Neural cell (in vitro differentiated cells): Measurements from ENCODE around the gene TRMT1. TPM values are rescaled to one million over a fixed set of nuclear protein-coding genes. Genes with fewer than 3 reads are reported as not detected.

Source experiments
- H2AFZ ChIP-seq: fragments of 200-600, 300-800 bp; sonication (generic), shearing (Covaris generic); 2 replicates; pipeline ENCODE4 v1.6.0; 2014; ENCODE audit warnings: low read depth, mild to moderate bottlenecking, antibody characterized with exemption, low read length, moderate library complexity
- H3F3A ChIP-seq: fragments of 200-600 bp; shearing (Covaris generic); 2 replicates; pipeline ENCODE4 v1.6.1; 2016; ENCODE audit warnings: mild to moderate bottlenecking, moderate library complexity, mixed read lengths, antibody characterized with exemption, low read length; ENCODE audit not compliant: insufficient read depth, poor library complexity, severe bottlenecking
- H3K27ac ChIP-seq: fragments of 200-600, 300-800 bp; sonication (generic), shearing (Covaris generic); 2 replicates; pipeline ENCODE4 v1.5.1; 2014; ENCODE audit warnings: mild to moderate bottlenecking, low read length, moderate library complexity
- H3K27me3 ChIP-seq: fragments of 300-800, 200-600 bp; sonication (generic), shearing (Covaris generic); 2 replicates; pipeline ENCODE4 v1.6.0; 2014; ENCODE audit warnings: mild to moderate bottlenecking, low read depth, low read length, moderate library complexity; ENCODE audit not compliant: insufficient read depth
- H3K36me3 ChIP-seq: fragments of 300-800, 200-600 bp; sonication (generic), shearing (Covaris generic); 2 replicates; pipeline ENCODE4 v1.5.1; 2014; ENCODE audit warnings: mild to moderate bottlenecking, antibody characterized with exemption, low read length, moderate library complexity; ENCODE audit not compliant: insufficient read depth
- H3K4me2 ChIP-seq: fragments of 300-800, 200-600 bp; sonication (generic), shearing (Covaris generic); 2 replicates; pipeline ENCODE4 v1.6.0; 2014; ENCODE audit warnings: mild to moderate bottlenecking, low read length
- H3K4me3 ChIP-seq: fragments of 300-800, 200-600 bp; sonication (generic), shearing (Covaris generic); 2 replicates; pipeline ENCODE4 v1.5.1; 2014; ENCODE audit warnings: mild to moderate bottlenecking, low read length, moderate library complexity
- H3K79me2 ChIP-seq: fragments of 200-600 bp; shearing (Covaris generic); replicated peaks from 2 replicates; pipeline ENCODE4 v1.6.0; 2014; ENCODE audit warnings: mild to moderate bottlenecking, low read length, moderate library complexity; ENCODE audit not compliant: insufficient read depth
- H3K9ac ChIP-seq: fragments of 300-800, 200-600 bp; sonication (generic), shearing (Covaris generic); 2 replicates; pipeline ENCODE4 v1.6.1; 2016; ENCODE audit warnings: mild to moderate bottlenecking, low read length, mixed read lengths
- H3K9me2 ChIP-seq: fragments of 200-600 bp; shearing (Covaris generic); 2 replicates; pipeline ENCODE4 v1.6.1; 2016; ENCODE audit warnings: mild to moderate bottlenecking, low read length, mixed read lengths; ENCODE audit not compliant: insufficient read depth
- H3K9me3 ChIP-seq: fragments of 200-600, 300-800 bp; sonication (generic), shearing (Covaris generic); 2 replicates; pipeline ENCODE4 v1.6.1; 2016; ENCODE audit warnings: mild to moderate bottlenecking, mixed run types, low read length, moderate library complexity, mixed read lengths
- H4K20me1 ChIP-seq: fragments of 200-600 bp; shearing (Covaris generic); 2 replicates; pipeline ENCODE4 v1.6.1; 2016; ENCODE audit warnings: mild to moderate bottlenecking, mixed run types; ENCODE audit not compliant: insufficient read depth
- EP300 ChIP-seq: fragments of 450-650 bp; conservative IDR thresholded peaks from 2 replicates; pipeline ENCODE4 v1.6.1; 2014; ENCODE audit warnings: antibody characterized with exemption, mild to moderate bottlenecking, moderate library complexity; ENCODE audit not compliant: poor library complexity, severe bottlenecking
- EZH2 ChIP-seq: fragments of 200-600, 300-800 bp; shearing (Covaris generic), sonication (generic); IDR thresholded peaks from 2 replicates; pipeline ENCODE4 v1.6.1; 2014; ENCODE audit warnings: antibody characterized with exemption, low read length, borderline replicate concordance, mild to moderate bottlenecking; ENCODE audit not compliant: insufficient read depth, poor library complexity, severe bottlenecking
- MXI1 ChIP-seq: fragments of 450-650 bp; conservative IDR thresholded peaks from 2 replicates; pipeline ENCODE4 v1.6.1; 2014; ENCODE audit warnings: antibody characterized with exemption, mild to moderate bottlenecking; ENCODE audit not compliant: poor library complexity, severe bottlenecking
- POLR2AphosphoS5 ChIP-seq: IDR thresholded peaks from 2 replicates; pipeline ENCODE4 v1.6.1; 2012
- RAD21 ChIP-seq: fragments of 450-650 bp; conservative IDR thresholded peaks from 2 replicates; pipeline ENCODE4 v1.6.1; 2014; ENCODE audit warnings: antibody characterized with exemption, mild to moderate bottlenecking, moderate library complexity
- SMC3 ChIP-seq: fragments of 450-650 bp; conservative IDR thresholded peaks from 2 replicates; pipeline ENCODE4 v1.6.1; 2014; ENCODE audit warnings: antibody characterized with exemption, mild to moderate bottlenecking, moderate library complexity; ENCODE audit not compliant: poor library complexity
- TAF1 ChIP-seq: IDR thresholded peaks from 2 replicates; pipeline ENCODE4 v1.6.1; 2012; ENCODE audit warnings: low read depth
- polyA plus RNA-seq: library from polyadenylated mRNA; depleted of rRNA; stranded (reverse); fragments of >200 nt; gene quantifications from 2 replicates; pipeline ENCODE4 v1.2.3, GENCODE V29; 2014
- TF ChIP-seq, protein P1 (sequence below): fragments of 450-650 bp; IDR thresholded peaks from 2 replicates; pipeline ENCODE4 v1.5.1; 2014; ENCODE audit warnings: antibody characterized with exemption, mild to moderate bottlenecking, moderate library complexity; ENCODE audit not compliant: poor library complexity, severe bottlenecking
- TF ChIP-seq, protein P2 (sequence below): IDR thresholded peaks from 2 replicates; pipeline ENCODE4 v1.6.1; 2012; ENCODE audit warnings: borderline replicate concordance

TRMT1 gene
- polyA plus RNA-seq, 1 donor from 2014 or later, result 94.4 TPM

- H3K27me3 ChIP-seq, result peaks cover 54% of the 10 kb centered on the region
- H3K36me3 ChIP-seq, result no peaks in the 10 kb centered on the region
- no peak overlapping the region for H3K27ac ChIP-seq
- no peak overlapping the region for H3K9ac ChIP-seq
- no peaks in the 10 kb centered on the region for H3K9me3 ChIP-seq
- H3F3A ChIP-seq, result no peaks in the 10 kb centered on the region
- H3K79me2 ChIP-seq, result no peaks in the 10 kb centered on the region
- H3K4me2 ChIP-seq, result no peak overlapping the region
- H4K20me1 ChIP-seq, result no peaks in the 10 kb centered on the region
- no peak overlapping the region for H3K4me3 ChIP-seq
- H2AFZ ChIP-seq, result no peak overlapping the region
- TF ChIP-seq EP300, result no peak
- TF ChIP-seq, protein P1, sequence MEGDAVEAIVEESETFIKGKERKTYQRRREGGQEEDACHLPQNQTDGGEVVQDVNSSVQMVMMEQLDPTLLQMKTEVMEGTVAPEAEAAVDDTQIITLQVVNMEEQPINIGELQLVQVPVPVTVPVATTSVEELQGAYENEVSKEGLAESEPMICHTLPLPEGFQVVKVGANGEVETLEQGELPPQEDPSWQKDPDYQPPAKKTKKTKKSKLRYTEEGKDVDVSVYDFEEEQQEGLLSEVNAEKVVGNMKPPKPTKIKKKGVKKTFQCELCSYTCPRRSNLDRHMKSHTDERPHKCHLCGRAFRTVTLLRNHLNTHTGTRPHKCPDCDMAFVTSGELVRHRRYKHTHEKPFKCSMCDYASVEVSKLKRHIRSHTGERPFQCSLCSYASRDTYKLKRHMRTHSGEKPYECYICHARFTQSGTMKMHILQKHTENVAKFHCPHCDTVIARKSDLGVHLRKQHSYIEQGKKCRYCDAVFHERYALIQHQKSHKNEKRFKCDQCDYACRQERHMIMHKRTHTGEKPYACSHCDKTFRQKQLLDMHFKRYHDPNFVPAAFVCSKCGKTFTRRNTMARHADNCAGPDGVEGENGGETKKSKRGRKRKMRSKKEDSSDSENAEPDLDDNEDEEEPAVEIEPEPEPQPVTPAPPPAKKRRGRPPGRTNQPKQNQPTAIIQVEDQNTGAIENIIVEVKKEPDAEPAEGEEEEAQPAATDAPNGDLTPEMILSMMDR, result no peak
- TF ChIP-seq, protein P2, sequence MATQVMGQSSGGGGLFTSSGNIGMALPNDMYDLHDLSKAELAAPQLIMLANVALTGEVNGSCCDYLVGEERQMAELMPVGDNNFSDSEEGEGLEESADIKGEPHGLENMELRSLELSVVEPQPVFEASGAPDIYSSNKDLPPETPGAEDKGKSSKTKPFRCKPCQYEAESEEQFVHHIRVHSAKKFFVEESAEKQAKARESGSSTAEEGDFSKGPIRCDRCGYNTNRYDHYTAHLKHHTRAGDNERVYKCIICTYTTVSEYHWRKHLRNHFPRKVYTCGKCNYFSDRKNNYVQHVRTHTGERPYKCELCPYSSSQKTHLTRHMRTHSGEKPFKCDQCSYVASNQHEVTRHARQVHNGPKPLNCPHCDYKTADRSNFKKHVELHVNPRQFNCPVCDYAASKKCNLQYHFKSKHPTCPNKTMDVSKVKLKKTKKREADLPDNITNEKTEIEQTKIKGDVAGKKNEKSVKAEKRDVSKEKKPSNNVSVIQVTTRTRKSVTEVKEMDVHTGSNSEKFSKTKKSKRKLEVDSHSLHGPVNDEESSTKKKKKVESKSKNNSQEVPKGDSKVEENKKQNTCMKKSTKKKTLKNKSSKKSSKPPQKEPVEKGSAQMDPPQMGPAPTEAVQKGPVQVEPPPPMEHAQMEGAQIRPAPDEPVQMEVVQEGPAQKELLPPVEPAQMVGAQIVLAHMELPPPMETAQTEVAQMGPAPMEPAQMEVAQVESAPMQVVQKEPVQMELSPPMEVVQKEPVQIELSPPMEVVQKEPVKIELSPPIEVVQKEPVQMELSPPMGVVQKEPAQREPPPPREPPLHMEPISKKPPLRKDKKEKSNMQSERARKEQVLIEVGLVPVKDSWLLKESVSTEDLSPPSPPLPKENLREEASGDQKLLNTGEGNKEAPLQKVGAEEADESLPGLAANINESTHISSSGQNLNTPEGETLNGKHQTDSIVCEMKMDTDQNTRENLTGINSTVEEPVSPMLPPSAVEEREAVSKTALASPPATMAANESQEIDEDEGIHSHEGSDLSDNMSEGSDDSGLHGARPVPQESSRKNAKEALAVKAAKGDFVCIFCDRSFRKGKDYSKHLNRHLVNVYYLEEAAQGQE, result no peak
- TF ChIP-seq SMC3, result no peak
- TF ChIP-seq EZH2, result no peak
- no peak for TF ChIP-seq MXI1
- no peak for TF ChIP-seq RAD21
- no peak for TF ChIP-seq TAF1
- H3K9me2 ChIP-seq, result no peaks in the 10 kb centered on the region
These were observed 14.2 kb downstream of the TRMT1 start for GRCh38 chr19:13102416-13102665.

GRCh38 chr19:13101590-13102415 is 14.7 kb downstream of the TRMT1 start:
- H3K4me2 ChIP-seq, result no peak overlapping the region
- H3K27ac ChIP-seq, result no peak overlapping the region
- no peaks in the 10 kb centered on the region for H3K9me2 ChIP-seq
- no peak overlapping the region for H2AFZ ChIP-seq
- H3K9me3 ChIP-seq, result no peaks in the 10 kb centered on the region
- H3K4me3 ChIP-seq, result no peak overlapping the region
- no peak overlapping the region for H3K9ac ChIP-seq
- no peaks in the 10 kb centered on the region for H3K36me3 ChIP-seq
- H3K27me3 ChIP-seq, result peaks cover 60% of the 10 kb centered on the region
- H3K79me2 ChIP-seq, result no peaks in the 10 kb centered on the region
- H4K20me1 ChIP-seq, result no peaks in the 10 kb centered on the region
- no peaks in the 10 kb centered on the region for H3F3A ChIP-seq
- no peak for TF ChIP-seq POLR2AphosphoS5
- no peak for TF ChIP-seq SMC3
- no peak for TF ChIP-seq MXI1
- no peak for TF ChIP-seq EZH2
- TF ChIP-seq EP300, result no peak
- no peak for TF ChIP-seq RAD21
